ENCODE measurements around the gene RAB22A.

The RAB22A gene

DNA sequence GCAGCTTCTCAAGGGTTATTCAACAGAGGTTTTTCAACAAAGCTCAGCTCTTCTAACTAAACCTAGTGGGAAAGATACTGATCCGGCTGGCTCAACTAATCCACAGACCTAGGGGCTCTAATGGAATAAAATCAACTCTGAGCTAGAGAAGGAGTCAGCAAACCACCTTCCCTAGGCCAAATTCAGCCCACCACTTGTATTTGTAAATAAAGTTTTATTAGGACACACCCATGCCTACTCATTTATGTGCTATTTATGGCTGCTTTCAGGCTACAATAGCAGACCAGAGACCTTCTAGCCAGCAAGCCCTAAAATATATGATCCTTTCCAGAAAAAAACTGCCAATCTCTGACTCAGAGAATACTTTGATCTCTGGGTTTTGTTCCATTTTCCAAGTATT, 6.0 kb upstream of the RAB22A start:
- DNase-seq (ENCODE audit: low read depth in 2 of 2) = no peak

GRCh38 chr20:58305061-58305460, 4.5 kb upstream of the RAB22A start:
- DNase-seq (ENCODE audit: low read depth in 2 of 2) = no peak

- DNase-seq (ENCODE audit: low read depth in 2 of 2) = peak in 1 of 2 donors; percentile 50
Measured at GRCh38 chr20:58306421-58307261, 2.9 kb upstream of the RAB22A start.

DNA sequence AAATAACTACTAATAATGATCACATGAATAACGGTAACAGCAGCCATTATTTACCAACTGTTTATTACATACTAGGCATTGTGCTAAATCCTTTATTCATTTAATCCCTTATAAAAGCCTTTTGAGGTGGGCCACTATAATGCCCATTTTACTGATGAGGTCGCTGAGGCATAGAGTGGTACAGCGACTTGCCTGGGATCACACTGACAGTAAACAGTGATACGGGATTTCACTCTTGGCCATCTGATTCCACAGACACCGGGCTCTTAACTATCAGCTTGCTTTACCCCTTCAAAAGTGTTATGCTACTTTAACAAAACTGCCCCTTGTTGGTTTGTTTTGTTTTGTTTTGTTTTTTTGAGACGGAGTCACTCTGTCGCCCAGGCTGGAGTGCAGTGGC, 2.2 kb upstream of the RAB22A start:
- no peak for DNase-seq (ENCODE audit: low read depth in 2 of 2)

DNA sequence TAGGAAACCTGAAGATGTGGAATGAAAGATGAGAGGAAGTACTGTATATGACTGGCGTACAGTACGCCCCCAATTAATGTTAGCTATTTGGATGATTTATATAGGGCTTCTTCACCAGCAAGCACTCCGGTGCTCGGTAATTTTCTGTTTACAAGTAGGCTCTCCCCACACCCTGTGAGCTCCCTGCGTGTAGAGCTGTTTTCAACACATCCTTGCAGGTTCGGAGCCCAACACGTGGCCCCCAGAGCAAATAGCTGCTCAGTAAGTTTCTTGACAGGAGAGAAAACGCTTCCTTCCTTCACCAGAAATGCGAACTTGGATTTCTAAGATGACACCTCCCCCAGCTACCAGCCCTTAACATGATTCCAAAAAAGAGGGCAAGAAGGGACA, 1.2 kb upstream of the RAB22A start:
- no peak for DNase-seq (ENCODE audit: low read depth in 2 of 2)

GRCh38 chr20:58308680-58309527, 611 bp upstream of the RAB22A start:
- DNase-seq (ENCODE audit: low read depth in 2 of 2) = peak in 1 of 2 donors; percentile 35

DNA sequence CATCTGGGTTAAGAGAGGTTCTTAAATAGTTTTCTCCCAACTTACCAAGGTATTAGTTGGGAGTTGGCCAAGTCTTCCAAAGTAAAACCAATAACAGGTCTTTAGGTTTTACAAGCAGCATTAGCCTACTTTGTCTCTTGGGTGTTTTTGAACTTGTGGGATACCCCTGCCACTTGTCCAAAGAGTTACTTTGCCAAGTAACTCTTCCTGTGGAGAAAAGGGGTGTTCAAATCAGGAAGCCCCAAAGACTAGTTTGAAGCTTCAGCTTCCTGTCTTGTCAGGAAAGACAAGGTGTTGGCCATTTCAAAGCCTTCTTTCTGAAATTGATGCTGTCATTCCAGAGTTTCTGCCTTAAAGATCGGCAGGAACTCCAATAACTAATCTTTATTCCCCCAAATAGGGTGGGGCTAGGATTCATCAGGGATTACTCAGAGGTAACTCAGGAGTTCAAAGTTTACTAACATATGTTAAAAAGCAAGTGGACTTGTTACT, 822 bp downstream of the RAB22A start:
- no peak for DNase-seq (ENCODE audit: low read depth in 2 of 2)

- DNase-seq (ENCODE audit: low read depth in 2 of 2) = no peak
Measured at GRCh38 chr20:58312836-58313235, 3.3 kb downstream of the RAB22A start.

- DNase-seq (ENCODE audit: low read depth in 2 of 2) = no peak
Measured at GRCh38 chr20:58313396-58313795, 3.9 kb downstream of the RAB22A start.

GRCh38 chr20:58321205-58321604, 11.7 kb downstream of the RAB22A start:
- no peak for DNase-seq (ENCODE audit: low read depth in 2 of 2)

DNA sequence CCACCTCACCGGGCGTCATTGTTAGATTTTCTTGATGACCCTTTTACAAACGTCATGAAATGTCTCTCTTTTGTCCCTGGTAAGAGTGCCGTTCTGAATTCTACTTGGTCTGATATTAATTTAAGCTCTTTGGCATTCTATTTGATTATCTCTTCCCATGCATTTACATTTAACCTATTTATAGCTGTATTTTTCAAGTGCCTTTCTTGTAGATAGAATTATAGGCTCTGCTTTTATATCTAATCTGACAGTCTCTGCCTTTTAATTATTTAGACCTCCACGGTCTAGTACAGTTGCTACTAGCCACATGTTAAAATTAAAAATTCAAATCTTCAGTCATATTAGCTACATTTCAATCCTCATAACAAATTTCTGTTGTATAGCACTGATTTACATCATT, 12.6 kb downstream of the RAB22A start:
- no peak for DNase-seq (ENCODE audit: low read depth in 2 of 2)

- DNase-seq (ENCODE audit: low read depth in 2 of 2) = no peak
Measured at GRCh38 chr20:58325912-58326311, 16.4 kb downstream of the RAB22A start.

GRCh38 chr20:58327211-58327610, 17.7 kb downstream of the RAB22A start:
- no peak for DNase-seq (ENCODE audit: low read depth in 2 of 2)

GRCh38 chr20:58328836-58329235, 19.3 kb downstream of the RAB22A start:
- DNase-seq (ENCODE audit: low read depth in 2 of 2) = no peak

- no peak for DNase-seq (ENCODE audit: low read depth in 2 of 2)
Measured at GRCh38 chr20:58329711-58330110, 20.2 kb downstream of the RAB22A start.

GRCh38 chr20:58330249-58330648, 20.7 kb downstream of the RAB22A start:
- no peak for DNase-seq (ENCODE audit: low read depth in 2 of 2)

GRCh38 chr20:58330687-58331086, 21.2 kb downstream of the RAB22A start:
- no peak for DNase-seq (ENCODE audit: low read depth in 2 of 2)

DNA sequence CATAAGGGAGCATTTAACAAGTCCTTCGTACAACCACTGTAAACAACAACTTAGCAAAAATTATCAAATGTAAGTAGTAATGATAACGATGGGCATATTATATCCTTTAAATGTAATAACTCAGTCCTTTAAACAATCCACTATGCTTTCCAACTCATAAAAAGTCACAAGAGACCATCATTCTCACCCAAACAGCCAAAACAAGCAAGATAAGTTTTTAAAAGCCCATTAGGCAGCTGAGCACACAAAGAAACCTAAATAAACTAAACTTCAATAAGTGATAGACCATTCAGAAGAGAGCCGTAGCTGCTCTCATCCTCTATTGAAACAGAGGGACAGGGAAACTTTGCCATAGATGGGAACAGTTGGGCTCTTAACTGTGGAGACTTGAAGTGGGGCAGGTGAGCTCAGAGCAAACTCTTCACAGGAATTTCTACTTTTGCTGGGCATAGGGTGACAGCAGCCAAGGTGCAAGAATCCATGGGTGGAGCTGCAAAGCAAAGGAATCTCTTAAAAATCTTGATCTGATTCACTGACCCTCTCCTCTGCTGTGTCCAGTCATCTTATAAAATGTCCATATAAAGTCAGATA, 22.5 kb downstream of the RAB22A start:
- no peak for DNase-seq (ENCODE audit: low read depth in 2 of 2)

DNA sequence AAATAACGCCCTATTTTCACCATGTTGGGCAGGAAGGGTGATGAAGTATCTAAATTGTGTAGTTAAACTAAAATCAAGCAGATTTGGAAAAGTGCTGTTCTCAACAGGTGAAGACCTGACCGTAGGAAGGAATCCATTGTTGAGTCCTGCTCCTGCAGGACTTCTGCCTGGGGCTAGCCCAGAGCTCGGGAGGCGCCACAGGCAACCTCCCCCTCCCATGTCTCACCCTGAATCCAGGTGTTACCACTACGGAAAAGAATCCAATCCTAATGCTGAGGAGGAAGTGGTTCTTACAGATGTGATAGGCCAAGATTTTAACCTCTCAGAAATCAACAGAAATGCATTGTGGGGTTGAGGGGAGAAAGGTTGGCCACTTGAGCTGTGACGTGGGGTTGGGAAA, 30.2 kb downstream of the RAB22A start:
- no peak for DNase-seq (ENCODE audit: low read depth in 2 of 2)

DNA sequence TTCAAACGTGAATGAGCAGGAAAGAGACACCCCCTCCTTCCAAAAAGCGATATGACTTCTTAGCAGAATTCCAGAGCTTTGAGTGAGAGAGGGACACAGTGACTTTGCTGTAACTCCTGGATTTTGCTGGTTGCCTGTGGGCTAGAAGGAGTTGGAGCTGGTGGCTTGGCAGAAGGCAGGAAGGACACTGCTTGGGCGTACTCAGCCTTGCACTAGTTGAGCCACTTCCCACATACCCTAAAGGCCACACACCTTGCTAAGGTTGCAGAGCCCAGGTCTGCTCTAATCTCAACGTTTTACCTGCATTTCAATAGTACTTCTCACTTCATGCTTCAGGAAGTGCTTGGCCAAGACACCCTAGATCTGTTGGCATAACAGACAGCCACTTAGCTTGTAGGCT, 30.6 kb downstream of the RAB22A start:
- no peak for DNase-seq (ENCODE audit: low read depth in 2 of 2)

DNA sequence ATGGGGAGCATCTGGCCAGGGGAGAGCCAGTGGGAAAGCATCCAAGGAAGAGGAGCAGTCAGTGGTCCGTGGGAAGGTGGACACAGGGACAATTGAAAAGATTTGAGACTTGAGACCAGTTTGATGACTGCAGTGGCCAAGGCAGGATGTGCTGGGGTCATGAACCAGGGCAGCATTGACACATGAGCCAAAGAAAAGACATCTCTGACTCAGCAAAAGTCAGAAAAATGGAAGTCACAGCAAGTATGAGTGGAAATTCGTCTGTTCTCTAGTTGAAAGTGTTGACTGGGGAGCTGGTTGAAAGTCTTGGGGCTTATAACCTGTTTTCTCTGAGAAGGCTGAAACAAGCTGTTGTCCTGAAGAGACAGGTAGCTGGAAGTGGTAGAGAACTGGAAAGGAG, 31.3 kb downstream of the RAB22A start:
- no peak for DNase-seq (ENCODE audit: low read depth in 2 of 2)

Measured in stimulated activated CD4-positive, alpha-beta T cell treated with anti-CD3 and anti-CD28 coated beads, Interleukin-4, amount 100 ng/mL, for 48 hours (primary cell).